Mucosa of descending colon (tissue), 3 donors: Measurements from ENCODE around the gene MTHFD1L. TPM values are rescaled to one million over a fixed set of nuclear protein-coding genes. Genes with fewer than 3 reads are reported as not detected.
A peak's percentile ranks its signal among the peaks of the same experiment; 100 is the strongest.

Source experiments
- ATAC-seq: fragments of 200-7000 bp; cut with Tn5 transposase; one replicate; pipeline ENCODE4 v1.9.1; 2020; ENCODE audit warnings: mild to moderate bottlenecking, moderate library complexity
- DNase-seq, 3 donors: peaks; one replicate each; pipeline ENCODE4 v3.0.0-alpha.2; 2020
- H3K36me3 ChIP-seq: fragments of 200-600 bp; one replicate; pipeline ENCODE4 v1.8.0; 2021; ENCODE audit warnings: low read depth, mild to moderate bottlenecking
- H3K4me1 ChIP-seq: fragments of 200-600 bp; one replicate; pipeline ENCODE4 v1.8.0; 2021; ENCODE audit warnings: low read depth, mild to moderate bottlenecking
- H3K4me3 ChIP-seq: fragments of 200-600 bp; one replicate; pipeline ENCODE4 v1.8.0; 2021; ENCODE audit warnings: mild to moderate bottlenecking
- H3K9me3 ChIP-seq: fragments of 200-600 bp; one replicate; pipeline ENCODE4 v1.8.0; 2021; ENCODE audit warnings: mild to moderate bottlenecking
- CTCF ChIP-seq: fragments of 200-600 bp; IDR thresholded peaks from one replicate; pipeline ENCODE4 v1.8.0; 2022; ENCODE audit warnings: antibody characterized with exemption, mild to moderate bottlenecking
- intact Hi-C, 2 donors: fragments of 100-400 bp; cut with DNase I in 1 of 2; cut with micrococcal nuclease in 1 of 2; formaldehyde crosslinking; loops; one replicate each; pipeline versions ENCODE4 v1.11.0 to v1.11.1; 2022; cut with DNase I, micrococcal nuclease
- total RNA-seq, 3 donors: library from RNA; stranded (reverse); fragmentation: NEBNext Ultra II Directional in 2 of 3; extraction: Animal tissue kit (Norgen Biotek cat#: 25700) in 2 of 3; gene quantifications; one replicate each; pipeline versions ENCODE4 v1.2.1 to v1.2.4, GENCODE V29; 2021 to 2023
- donor health status: DM: no; HTN: no; CAD: no; lungs with moderate emphysema.
- donor health status: DM: no; HTN: no; CAD: no.
- donor health status: DM: no; HTN: yes; CAD: no.

MTHFD1L gene
- total RNA-seq, 3 donors from 2014 or later, result 7.1 to 11.1 (median 8.9) TPM

- peak; percentile 72 for ATAC-seq
These were observed 101.3 kb downstream of the MTHFD1L start for GRCh38 chr6:150966786-150967185.

DNA sequence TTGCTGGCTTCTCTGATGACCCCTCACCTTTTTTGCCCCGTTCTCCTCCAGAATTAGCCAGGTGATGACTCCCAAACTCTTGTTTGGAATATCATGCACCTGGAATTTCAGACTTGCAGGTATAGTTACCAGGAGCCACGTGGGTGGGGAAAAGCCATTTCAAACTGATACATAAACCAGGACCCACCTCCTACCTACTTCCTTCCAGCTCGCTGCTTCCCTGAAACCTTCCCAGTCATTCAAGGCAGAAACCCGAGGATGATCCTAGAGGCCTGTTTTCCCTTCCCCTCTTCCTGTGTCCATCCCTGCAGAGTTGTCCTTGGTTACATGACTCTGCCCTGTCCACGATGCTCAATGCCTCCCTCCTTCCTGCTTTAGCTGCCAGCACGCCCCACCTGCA is 101.9 kb downstream of the MTHFD1L start:
- intact Hi-C loops, result no loop called here

More at GRCh38 chr6:150966786-150967185, 101.3 kb downstream of the MTHFD1L start:
- Histone ChIP-seq H3K36me3 (no peaks in the 10 kb centered on the region), H3K4me3 (no peak overlapping the region), H3K4me1 (no peaks in the 10 kb centered on the region), H3K9me3 (no peaks in the 10 kb centered on the region)
- no peak for TF ChIP-seq CTCF
- DNase-seq, result peak in 2 of 3 donors; percentile 14 to 37
- intact Hi-C loops, result no loop called here

DNA sequence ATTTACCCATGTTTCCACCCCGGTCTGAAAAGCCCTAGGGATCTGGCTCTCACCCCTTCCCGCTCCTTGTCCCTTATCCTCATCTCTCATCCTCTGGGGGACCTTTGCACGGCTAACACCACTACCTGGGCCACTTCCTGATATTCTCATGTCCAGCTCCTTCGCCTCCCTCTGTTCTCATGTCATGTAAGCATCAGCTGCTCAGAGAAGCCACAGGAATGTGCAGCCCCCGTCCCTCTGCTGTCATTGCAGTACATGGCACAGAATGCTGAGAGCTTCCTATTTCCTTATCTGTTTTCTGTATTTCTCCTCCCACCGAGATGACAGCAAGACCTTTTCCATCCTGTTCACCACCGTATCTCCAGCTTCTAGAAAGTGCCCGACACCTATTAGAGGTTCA is 102.4 kb downstream of the MTHFD1L start:
- Histone ChIP-seq H3K9me3 (no peaks in the 10 kb centered on the region), H3K4me3 (no peak overlapping the region), H3K4me1 (no peaks in the 10 kb centered on the region), H3K36me3 (no peaks in the 10 kb centered on the region)
- DNase-seq, result no peak
- intact Hi-C loops, result no loop called here
- TF ChIP-seq CTCF, result no peak
- no peak for ATAC-seq

More for the DNA sequence above, 101.9 kb downstream of the MTHFD1L start:
- Histone ChIP-seq H3K36me3 (no peaks in the 10 kb centered on the region), H3K9me3 (no peaks in the 10 kb centered on the region), H3K4me1 (no peaks in the 10 kb centered on the region), H3K4me3 (no peak overlapping the region)
- ATAC-seq (no peak), DNase-seq (no peak)
- no peak for TF ChIP-seq CTCF

DNA sequence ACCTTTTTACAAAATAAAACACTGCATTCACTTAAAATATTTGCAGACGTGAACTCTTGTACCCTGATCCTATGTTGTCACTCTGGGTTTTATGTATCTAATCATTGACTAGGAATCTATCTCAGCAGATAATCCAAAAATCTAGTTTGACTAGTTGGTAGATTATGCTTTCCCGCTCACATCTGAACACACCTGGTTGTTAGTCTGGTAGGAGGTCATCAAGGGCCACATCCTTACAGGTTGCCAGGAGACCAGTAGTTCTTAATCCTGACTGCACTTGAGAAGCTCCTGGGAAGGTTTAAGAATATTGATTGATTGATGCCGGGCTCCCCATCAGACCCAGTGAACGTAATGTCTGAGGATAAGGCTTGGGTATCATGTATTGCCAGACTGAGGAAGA is 104.4 kb downstream of the MTHFD1L start:
- ATAC-seq, result no peak
- H3K4me3 ChIP-seq, result no peak overlapping the region
- no peaks in the 10 kb centered on the region for H3K9me3 ChIP-seq
- H3K36me3 ChIP-seq, result no peaks in the 10 kb centered on the region
- DNase-seq, result no peak
- intact Hi-C loops, result no loop called here
- no peak for TF ChIP-seq CTCF
- no peaks in the 10 kb centered on the region for H3K4me1 ChIP-seq

- no peak for ATAC-seq
- intact Hi-C loops, result no loop called here
- TF ChIP-seq CTCF, result no peak
These were observed 105.7 kb downstream of the MTHFD1L start for GRCh38 chr6:150971219-150971618.

GRCh38 chr6:150975136-150975535 is 109.6 kb downstream of the MTHFD1L start:
- TF ChIP-seq CTCF, result no peak
- no peaks in the 10 kb centered on the region for H3K4me1 ChIP-seq
- H3K36me3 ChIP-seq, result no peaks in the 10 kb centered on the region
- no peak for ATAC-seq
- intact Hi-C loops, result no loop called here
- DNase-seq, result no peak
- H3K9me3 ChIP-seq, result no peaks in the 10 kb centered on the region
- H3K4me3 ChIP-seq, result no peak overlapping the region

More at GRCh38 chr6:150971219-150971618, 105.7 kb downstream of the MTHFD1L start:
- DNase-seq, result no peak
- H3K9me3 ChIP-seq, result no peaks in the 10 kb centered on the region
- H3K36me3 ChIP-seq, result no peaks in the 10 kb centered on the region
- no peaks in the 10 kb centered on the region for H3K4me1 ChIP-seq
- H3K4me3 ChIP-seq, result no peak overlapping the region
